Fibroblast of villous mesenchyme (primary cell): ENCODE data around the gene LRTM2. TPM values are rescaled to one million over a fixed set of nuclear protein-coding genes. Genes with fewer than 3 reads are reported as not detected.
A peak's percentile ranks its signal among the peaks of the same experiment; 100 is the strongest.

Experiments
- DNase-seq: peaks from one replicate; pipeline ENCODE4 v3.0.0-alpha.2; 2010; ENCODE audit warnings: low read depth
- H3K4me3 ChIP-seq: 2 replicates; pipeline ENCODE4 v1.5.1; 2011; ENCODE audit warnings: low read depth, mild to moderate bottlenecking, low read length
- CTCF ChIP-seq: IDR thresholded peaks from 2 replicates; pipeline ENCODE4 v1.5.1; 2012; ENCODE audit warnings: low read depth, mild to moderate bottlenecking, low read length; ENCODE audit not compliant: insufficient read depth
- total RNA-seq: library from RNA; depleted of rRNA; stranded (reverse); fragments of >200 nt; gene quantifications from 2 replicates; pipeline ENCODE4 v1.2.3, GENCODE V29; 2012

LRTM2 gene
- total RNA-seq, 1 donor: not detected

GRCh38 chr12:1857821-1858220 lies 37.5 kb downstream of the LRTM2 start:
- TF ChIP-seq CTCF: no peak
- no peak for DNase-seq
- H3K4me3 ChIP-seq: no peak overlapping the region

- TF ChIP-seq CTCF: no peak
- no peak for DNase-seq
- H3K4me3 ChIP-seq: no peak overlapping the region
Observed at GRCh38 chr12:1858456-1858855, 38.1 kb downstream of the LRTM2 start.

- peak; percentile 12 for DNase-seq
- H3K4me3 ChIP-seq: no peak overlapping the region
- no peak for TF ChIP-seq CTCF
Observed at GRCh38 chr12:1859643-1860042, 39.3 kb downstream of the LRTM2 start.

- DNase-seq: no peak
- no peak overlapping the region for H3K4me3 ChIP-seq
- TF ChIP-seq CTCF: no peak
Observed at GRCh38 chr12:1862973-1863372, 42.6 kb downstream of the LRTM2 start.

- no peak for TF ChIP-seq CTCF
- DNase-seq: no peak
- no peak overlapping the region for H3K4me3 ChIP-seq
Observed at GRCh38 chr12:1863823-1864222, 43.5 kb downstream of the LRTM2 start.

- TF ChIP-seq CTCF: no peak
- DNase-seq: no peak
- H3K4me3 ChIP-seq: no peak overlapping the region
Observed at GRCh38 chr12:1864456-1864855, 44.1 kb downstream of the LRTM2 start.

GRCh38 chr12:1864867-1865266 lies 44.5 kb downstream of the LRTM2 start:
- no peak for DNase-seq
- no peak for TF ChIP-seq CTCF
- no peak overlapping the region for H3K4me3 ChIP-seq
